ENCODE measurements around the gene KCNN4.
A peak's percentile ranks its signal among the peaks of the same experiment; 100 is the strongest.
"Not testable (repeated sequence)": the region's sequence is repeated elsewhere in the genome, so short reads cannot be mapped to it uniquely, and the experiment has no call there.

The KCNN4 gene

GRCh38 chr19:43774103-43774939, 6.5 kb downstream of the KCNN4 start:
- DNase-seq, result no peak

GRCh38 chr19:43773725-43774102, 7.1 kb downstream of the KCNN4 start:
- no peak for DNase-seq

GRCh38 chr19:43769256-43769655, 11.5 kb downstream of the KCNN4 start:
- no peak for DNase-seq

DNA sequence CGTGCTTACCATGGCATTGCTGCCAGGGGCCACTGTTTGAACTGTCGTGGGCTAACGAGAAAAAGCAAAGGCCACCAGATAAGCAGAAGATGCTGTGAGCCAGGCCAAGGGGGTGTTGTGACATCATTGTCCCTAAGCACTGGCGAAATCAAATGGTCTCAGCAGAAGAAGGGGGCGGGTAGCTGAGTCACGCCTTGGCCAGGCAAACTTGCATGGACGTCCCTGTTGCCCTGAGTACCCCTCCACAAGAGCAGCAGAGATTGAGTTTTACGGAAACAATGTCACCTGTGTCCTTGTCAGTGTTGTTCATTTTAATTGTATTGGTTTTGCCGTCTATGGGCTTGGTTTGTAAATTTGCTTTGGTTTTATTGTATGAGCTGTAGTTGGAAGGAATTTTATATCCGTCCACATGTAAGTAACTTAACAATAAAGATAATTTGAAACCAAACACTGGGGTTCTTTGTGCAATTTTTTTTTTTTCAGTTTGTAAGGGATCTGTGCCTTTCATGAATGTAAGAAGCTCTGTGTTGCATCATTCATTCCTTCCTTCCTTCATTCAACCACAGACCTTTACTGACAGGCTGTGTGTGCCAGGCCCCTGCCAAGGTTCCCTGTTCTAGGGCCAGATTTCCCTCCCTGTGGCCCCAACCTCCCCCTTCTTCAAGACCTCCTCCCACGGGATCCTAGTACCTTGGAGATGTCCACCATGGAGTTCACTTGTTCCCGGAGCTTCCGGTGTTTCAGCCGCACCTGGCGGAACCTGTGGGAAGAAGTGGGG, 12.3 kb downstream of the KCNN4 start:
- no peak for DNase-seq

- DNase-seq, result no peak
These were observed 13.0 kb downstream of the KCNN4 start for GRCh38 chr19:43767818-43768217.

- DNase-seq, result no peak
These were observed 13.5 kb downstream of the KCNN4 start for GRCh38 chr19:43767316-43767715.

- DNase-seq, result no peak
These were observed 14.1 kb downstream of the KCNN4 start for GRCh38 chr19:43766755-43767043.

- no peak for DNase-seq
These were observed 15.5 kb downstream of the KCNN4 start for GRCh38 chr19:43765109-43765876.

DNA sequence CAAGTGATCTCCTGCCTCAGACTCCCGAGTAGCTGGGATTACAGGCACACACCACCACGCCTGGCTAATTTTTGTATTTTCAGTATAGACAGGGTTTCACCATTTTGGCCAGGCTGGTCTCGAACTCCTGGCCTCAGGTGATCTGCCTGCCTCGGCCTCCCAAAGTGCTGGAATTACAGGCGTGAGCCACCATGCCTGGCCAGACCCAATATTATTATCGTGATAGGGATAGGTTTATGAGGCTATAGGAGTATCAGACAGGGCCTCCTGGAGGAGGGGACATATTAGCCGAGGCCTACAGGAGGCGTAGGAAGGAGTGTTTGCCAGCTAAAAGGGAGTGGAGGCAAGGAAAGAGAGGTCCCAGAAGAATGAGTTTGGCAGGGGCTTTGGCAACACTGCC, 16.1 kb downstream of the KCNN4 start:
- DNase-seq, result not testable (repeated sequence)

DNA sequence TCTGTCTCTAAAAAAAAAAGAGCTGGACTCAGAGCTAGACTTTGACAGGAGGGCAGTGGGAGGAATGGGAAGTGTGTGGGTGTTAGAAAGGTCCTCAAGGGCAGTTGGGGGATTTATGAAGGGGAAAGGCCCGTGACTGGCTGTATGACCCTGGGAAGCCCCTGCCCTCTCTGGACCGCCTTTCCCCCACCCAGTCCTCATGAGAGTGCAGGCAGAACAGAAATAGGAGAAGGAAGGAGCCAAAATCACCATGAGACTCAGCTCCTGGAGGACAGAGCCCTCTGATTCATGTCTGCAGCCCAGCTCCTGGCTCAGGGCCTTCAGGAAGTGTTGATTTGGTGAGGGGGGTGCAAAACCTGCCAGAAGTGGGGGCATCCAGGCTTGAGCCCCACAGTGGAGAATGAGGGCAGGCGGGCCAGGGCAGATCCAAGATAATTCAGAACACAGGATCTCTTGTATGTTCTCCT, 17.3 kb downstream of the KCNN4 start:
- DNase-seq, result no peak

- DNase-seq, result no peak
These were observed 18.0 kb downstream of the KCNN4 start for GRCh38 chr19:43762814-43763213.

GRCh38 chr19:43760941-43761340, 19.8 kb downstream of the KCNN4 start:
- DNase-seq, result no peak

- no peak for DNase-seq
These were observed 21.3 kb downstream of the KCNN4 start for GRCh38 chr19:43759515-43759914.

DNA sequence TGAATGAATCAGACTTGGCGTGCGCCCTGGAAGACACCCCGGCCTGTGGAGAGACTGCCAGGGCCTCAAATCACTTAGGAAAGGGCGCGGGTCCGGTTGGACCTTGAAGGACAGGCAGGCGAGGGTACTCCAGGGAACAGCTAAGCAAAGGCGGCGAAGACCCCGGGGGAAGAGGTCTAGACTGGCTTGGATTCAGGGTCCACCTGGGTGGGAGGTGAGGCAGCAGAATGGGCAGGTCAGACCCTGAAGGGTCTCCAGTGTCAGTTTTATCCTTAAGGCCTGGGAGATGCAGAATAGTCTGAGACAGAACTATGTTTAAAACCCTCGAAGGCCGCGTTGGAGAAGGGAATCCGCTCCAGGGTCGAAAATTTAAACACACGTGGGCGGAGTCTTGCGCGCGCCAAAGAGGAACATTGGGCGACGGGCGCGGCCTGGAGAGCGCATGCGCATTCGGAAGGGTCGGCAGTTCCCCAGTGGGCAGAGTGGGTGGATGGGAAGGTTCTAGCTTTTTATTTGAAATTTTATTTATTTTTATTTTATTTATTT, 25.4 kb downstream of the KCNN4 start:
- DNase-seq, result no peak

GRCh38 chr19:43754503-43755255, 26.1 kb downstream of the KCNN4 start, which contains the start of gene SMG9:
Gene SMG9 (minus strand): TSS chr19:43754962. CDS start chr19:43750741, 4,221 bp downstream.
- DNase-seq, result peak; percentile 24

DNA sequence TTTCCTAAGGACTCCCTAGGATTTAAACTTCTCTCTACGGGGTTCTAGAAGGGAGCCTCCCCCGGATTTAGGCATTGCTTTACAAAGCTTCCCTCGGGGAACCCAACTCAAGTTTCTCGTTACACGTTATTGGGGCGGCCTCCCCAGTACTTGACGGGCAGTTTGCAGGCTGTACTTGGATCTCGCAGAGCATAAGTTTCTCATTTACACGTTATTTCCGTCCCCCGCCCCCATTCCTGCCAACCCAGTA, 26.6 kb downstream of the KCNN4 start:
- DNase-seq, result no peak

DNA sequence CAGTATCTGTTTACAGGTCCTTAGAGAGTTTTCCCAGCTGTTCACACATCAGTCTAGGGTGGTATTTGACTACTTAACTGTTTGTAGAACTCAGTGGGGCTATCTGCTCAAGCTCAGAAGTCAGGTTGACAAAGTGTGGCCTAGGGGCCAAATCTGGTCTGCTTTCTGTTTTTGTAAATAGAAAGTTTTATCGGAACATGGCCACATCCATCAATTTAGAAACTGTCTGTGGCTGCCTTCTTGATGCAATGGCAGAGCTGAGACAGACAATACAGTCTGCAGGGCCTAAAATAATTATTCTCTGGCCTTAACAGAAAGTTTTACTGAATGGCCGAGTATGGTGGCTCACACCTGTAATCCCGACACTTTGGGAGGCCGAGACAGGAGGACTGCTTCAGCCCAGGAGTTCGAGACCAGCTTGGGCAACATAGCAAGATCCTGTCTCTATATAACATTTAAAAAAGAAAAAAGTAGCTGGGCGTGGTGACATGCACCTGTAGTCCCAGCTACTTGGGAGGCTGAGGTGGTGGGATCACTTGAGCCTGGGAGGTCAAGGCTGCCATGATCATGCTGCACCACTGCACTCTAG, 28.4 kb downstream of the KCNN4 start:
- DNase-seq, result no peak

- no peak for DNase-seq
These were observed 29.1 kb downstream of the KCNN4 start for GRCh38 chr19:43751466-43752220.

- DNase-seq, result no peak
These were observed 30.9 kb downstream of the KCNN4 start for GRCh38 chr19:43749898-43750297.

DNA sequence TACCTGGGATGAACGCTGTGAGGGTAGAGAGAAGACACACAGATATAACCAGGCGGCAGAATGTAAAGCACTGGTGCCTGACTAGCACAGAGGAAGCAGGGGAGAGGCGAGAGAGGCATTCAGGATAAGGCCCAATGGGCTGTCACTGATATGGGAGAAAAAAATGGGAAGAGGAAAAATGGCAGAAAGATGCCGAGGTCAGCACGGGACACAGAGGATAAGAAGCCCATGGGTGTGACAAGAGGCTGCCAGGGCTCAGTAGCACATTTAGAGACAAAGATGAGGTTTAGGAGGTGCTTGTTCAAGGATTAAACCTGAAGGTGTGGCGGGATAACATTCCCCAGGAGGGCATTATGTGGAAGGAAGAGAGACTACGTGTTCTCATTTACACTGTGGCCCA, 31.6 kb downstream of the KCNN4 start:
- DNase-seq, result no peak

GRCh38 chr19:43748685-43749084, 32.1 kb downstream of the KCNN4 start:
- no peak for DNase-seq

DNA sequence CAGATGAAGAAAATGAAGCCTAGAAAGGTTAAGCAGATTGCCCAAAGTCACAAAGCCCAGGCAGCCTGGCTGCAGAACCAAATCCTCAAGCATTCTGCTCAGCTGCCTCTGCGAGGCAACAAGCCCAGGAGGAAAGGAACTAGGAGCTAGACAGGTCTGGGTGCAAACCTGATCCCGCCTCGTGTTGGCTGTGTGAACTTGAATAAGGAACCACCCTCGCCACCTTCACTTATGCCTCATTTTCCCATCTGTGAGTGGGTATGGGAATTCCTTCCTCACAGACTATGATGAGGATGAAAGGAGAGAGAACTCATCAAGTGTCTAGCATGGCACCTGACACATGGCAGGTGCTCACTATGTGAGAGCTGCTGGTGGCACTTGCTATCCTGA, 32.6 kb downstream of the KCNN4 start:
- no peak for DNase-seq
